ENCODE results near the gene IFNB1.

Gene IFNB1

DNA sequence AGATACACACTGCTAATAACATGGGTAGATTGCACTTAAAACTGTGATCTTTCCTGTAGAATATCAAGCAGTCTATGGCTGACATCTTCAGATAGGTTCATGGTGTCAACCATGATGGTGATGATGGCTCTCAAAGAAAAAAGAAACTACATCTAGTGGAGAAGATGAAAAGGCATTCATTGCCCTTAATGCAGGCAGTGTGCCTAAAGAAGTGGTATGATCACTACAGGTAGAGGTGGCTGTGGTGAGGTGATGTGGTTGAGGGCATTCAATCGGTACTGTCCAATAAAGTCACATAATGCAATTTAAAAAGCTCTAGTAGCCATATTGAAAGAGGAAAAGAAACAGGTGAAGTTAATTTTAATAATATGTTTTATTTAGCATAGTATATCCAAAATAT lies 3.1 kb upstream of the IFNB1 start:
- CTCF ChIA-PET: interaction anchor here (1.1 kb wide), 1 partner anchor 36 kb away, joined by 3 read pairs; no protein-coding TSS in a partner anchor

DNA sequence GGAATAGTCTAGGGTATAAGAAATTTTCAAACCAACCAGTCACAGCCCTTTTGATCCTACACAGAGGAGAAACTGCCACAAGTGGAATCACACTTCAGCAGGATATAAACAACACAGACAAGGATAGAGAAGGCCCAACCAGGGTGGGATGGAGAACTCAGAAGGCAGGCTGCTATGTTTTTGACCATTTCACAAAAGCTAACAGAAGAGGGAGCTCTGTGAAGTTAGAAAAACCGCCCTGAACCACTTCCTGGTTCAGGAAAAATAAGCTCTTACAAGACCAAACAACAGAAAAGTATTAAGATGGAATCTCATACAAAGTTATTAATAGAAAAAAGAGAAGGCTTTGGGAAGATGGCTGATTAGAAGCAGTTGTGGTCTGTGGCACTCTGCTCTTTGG lies 960 bp upstream of the IFNB1 start:
- DNase-seq (ENCODE audit: extremely low spot score): no peak
- ChIA-PET CTCF (interaction anchor here (1.1 to 2.3 kb wide), 5 partner anchors 13 to 1026 kb away, joined by 3 to 10 read pairs (median 6); no protein-coding TSS in a partner anchor), POLR2A (no interaction called here)
- TF ChIP-seq, protein P1, sequence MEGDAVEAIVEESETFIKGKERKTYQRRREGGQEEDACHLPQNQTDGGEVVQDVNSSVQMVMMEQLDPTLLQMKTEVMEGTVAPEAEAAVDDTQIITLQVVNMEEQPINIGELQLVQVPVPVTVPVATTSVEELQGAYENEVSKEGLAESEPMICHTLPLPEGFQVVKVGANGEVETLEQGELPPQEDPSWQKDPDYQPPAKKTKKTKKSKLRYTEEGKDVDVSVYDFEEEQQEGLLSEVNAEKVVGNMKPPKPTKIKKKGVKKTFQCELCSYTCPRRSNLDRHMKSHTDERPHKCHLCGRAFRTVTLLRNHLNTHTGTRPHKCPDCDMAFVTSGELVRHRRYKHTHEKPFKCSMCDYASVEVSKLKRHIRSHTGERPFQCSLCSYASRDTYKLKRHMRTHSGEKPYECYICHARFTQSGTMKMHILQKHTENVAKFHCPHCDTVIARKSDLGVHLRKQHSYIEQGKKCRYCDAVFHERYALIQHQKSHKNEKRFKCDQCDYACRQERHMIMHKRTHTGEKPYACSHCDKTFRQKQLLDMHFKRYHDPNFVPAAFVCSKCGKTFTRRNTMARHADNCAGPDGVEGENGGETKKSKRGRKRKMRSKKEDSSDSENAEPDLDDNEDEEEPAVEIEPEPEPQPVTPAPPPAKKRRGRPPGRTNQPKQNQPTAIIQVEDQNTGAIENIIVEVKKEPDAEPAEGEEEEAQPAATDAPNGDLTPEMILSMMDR (IDR thresholded peaks at IDR 0.05; ENCODE audit: control extremely low read depth, extremely low read depth, low read depth, missing control alignments): no peak

More for the DNA sequence above, 3.1 kb upstream of the IFNB1 start:
- POLR2A ChIA-PET: interaction anchor here (0.5 kb wide), 1 partner anchor 133 kb away, joined by 3 read pairs; no protein-coding TSS in a partner anchor
- DNase-seq (ENCODE audit: extremely low spot score): no peak
- TF ChIP-seq, protein P1 (IDR thresholded peaks at IDR 0.05; ENCODE audit: control extremely low read depth, extremely low read depth, low read depth, missing control alignments): no peak

- TF ChIP-seq, protein P1 (IDR thresholded peaks at IDR 0.05; ENCODE audit: control extremely low read depth, extremely low read depth, low read depth, missing control alignments): no peak
- CTCF ChIA-PET: interaction anchor here (1.0 to 1.8 kb wide), 3 partner anchors 11 to 16 kb away, joined by 3 to 6 read pairs (median 3); no protein-coding TSS in a partner anchor
- POLR2A ChIA-PET: no interaction called here
- DNase-seq (ENCODE audit: extremely low spot score): no peak
These were observed 2.3 kb downstream of the IFNB1 start for GRCh38 chr9:21075484-21075883.

DNA sequence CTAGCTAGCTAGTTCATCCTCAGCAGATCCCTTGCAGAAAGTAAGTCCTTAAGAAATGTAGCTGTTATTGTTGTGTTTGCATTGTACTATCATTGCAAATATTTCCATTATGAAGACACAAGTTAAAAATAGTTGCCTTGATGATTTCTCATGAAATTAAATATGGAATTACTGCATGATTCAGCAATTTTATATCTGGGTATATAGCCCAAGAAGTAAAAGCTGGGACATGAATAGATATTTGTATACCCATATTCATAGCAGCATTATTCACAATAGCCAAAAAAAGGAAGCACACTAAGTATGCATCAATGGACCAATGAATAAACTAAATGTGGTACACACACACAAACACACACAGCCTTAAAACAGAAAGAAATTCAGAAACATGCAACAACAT lies 6.8 kb downstream of the IFNB1 start:
- POLR2A ChIA-PET: no interaction called here
- TF ChIP-seq, protein P1 (IDR thresholded peaks at IDR 0.05; ENCODE audit: control extremely low read depth, extremely low read depth, low read depth, missing control alignments): no peak
- DNase-seq (ENCODE audit: extremely low spot score): no peak
- CTCF ChIA-PET: no interaction called here

DNA sequence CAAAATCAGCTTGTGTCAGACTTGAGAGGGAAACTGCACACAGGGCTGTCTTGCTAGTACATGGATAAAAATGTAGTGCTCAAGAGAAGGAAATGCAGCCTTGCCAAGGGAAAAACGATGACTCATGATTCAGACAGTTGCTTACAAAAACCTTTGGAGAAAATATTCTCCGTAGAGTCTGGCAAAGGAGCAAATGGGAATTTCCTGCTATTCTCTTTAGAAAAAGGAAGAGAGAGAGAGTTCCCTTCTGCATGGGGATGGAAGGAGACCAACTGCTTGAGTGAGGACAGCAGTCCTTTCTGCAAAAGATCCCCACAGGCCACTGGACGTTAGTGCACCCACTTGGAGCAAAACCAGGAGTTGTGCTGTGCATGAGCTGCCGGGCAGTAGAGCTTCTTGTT lies 7.6 kb downstream of the IFNB1 start:
- ChIA-PET POLR2A (no interaction called here), CTCF (interaction anchor here (1.0 kb wide), 1 partner anchor 17 kb away, joined by 4 read pairs; no protein-coding TSS in a partner anchor)
- TF ChIP-seq, protein P1 (IDR thresholded peaks at IDR 0.05; ENCODE audit: control extremely low read depth, extremely low read depth, low read depth, missing control alignments): no peak
- DNase-seq (ENCODE audit: extremely low spot score): no peak

- ChIA-PET CTCF (interaction anchor here (0.9 to 1.8 kb wide), 6 partner anchors 12 to 120 kb away, joined by 3 to 4 read pairs (median 4); no protein-coding TSS in a partner anchor), POLR2A (no interaction called here)
- TF ChIP-seq, protein P1 (IDR thresholded peaks at IDR 0.05; ENCODE audit: control extremely low read depth, extremely low read depth, low read depth, missing control alignments): no peak
- DNase-seq (ENCODE audit: extremely low spot score): no peak
These were observed 16.7 kb downstream of the IFNB1 start for GRCh38 chr9:21060919-21061561.

Data from GM10248 (cell line).